Right lobe of liver (tissue), 6 donors: ENCODE results near the gene MEF2C. TPM values are rescaled to one million over a fixed set of nuclear protein-coding genes. Genes with fewer than 3 reads are reported as not detected.

ENCODE experiments used
- ATAC-seq, 4 donors: fragments of 200-7000 bp; cut with Tn5 transposase; one replicate each; pipeline ENCODE4 v1.9.1; 2020; ENCODE audit warnings: mild to moderate bottlenecking in 4 of 4, moderate library complexity in 4 of 4
- DNase-seq, 3 donors: peaks; one replicate each; pipeline ENCODE4 v3.0.0-alpha.2; 2020
- H3K27ac ChIP-seq, 3 donors: fragments of 200-600 bp; one replicate each; pipeline ENCODE4 v1.8.0; 2022
- H3K27me3 ChIP-seq, 2 donors: fragments of 200-600 bp; one replicate each; pipeline ENCODE4 v1.8.0; 2022
- H3K36me3 ChIP-seq, 4 donors: fragments of 200-600 bp; sonication (generic) in 1 of 4; one replicate each; pipeline versions ENCODE4 v1.5.1 to v1.8.0; 2017 to 2022; ENCODE audit warnings: control low read depth in 1 of 4
- H3K4me1 ChIP-seq, 4 donors: fragments of 200-600 bp; sonication (generic) in 1 of 4; one replicate each; pipeline versions ENCODE4 v1.5.1 to v1.8.0; 2017 to 2022; ENCODE audit warnings: control low read depth in 1 of 4
- H3K4me3 ChIP-seq, 3 donors: fragments of 200-600 bp; one replicate each; pipeline ENCODE4 v1.8.0; 2022
- H3K9me3 ChIP-seq, 4 donors: fragments of 200-600 bp; sonication (generic) in 1 of 4; one replicate each; pipeline versions ENCODE4 v1.5.1 to v1.8.0; 2017 to 2022; ENCODE audit warnings: control low read depth in 1 of 4
- POLR2A ChIP-seq: fragments of 450-650 bp; IDR thresholded peaks from one replicate; pipeline ENCODE4 v1.6.1; 2017; ENCODE audit warnings: antibody characterized with exemption, mild to moderate bottlenecking
- WGBS: methylation state at CpG from one replicate; pipeline ENCODE4 v1.1.6; 2018; ENCODE audit warnings: low coverage, low lambda C conversion rate; ENCODE audit not compliant: insufficient coverage; ENCODE audit errors: missing lambda C conversion rate; 5-methylcytosine and 5-hydroxymethylcytosine counted together
- intact Hi-C, 2 donors: fragments of 100-400 bp; cut with DNase I; formaldehyde crosslinking; loops; one replicate each; pipeline versions ENCODE4 v1.11.2 to v1.14.1; 2022
- small RNA-seq, 2 experiments: library from RNA; depleted of rRNA; stranded (forward); fragments of <200 nt; gene quantifications; one replicate each; pipeline ENCODE3, GENCODE V24; 2016
- total RNA-seq, 6 experiments: library from RNA; depleted of rRNA in 2 of 6; stranded (reverse); fragments of >200 nt in 2 of 6; fragmentation: NEBNext Ultra II Directional in 3 of 6; extraction: Animal tissue kit (Norgen Biotek cat#: 25700) in 3 of 6; gene quantifications; one replicate each; pipeline versions ENCODE4 v1.1.0 to v1.2.4, GENCODE V29; 2016 to 2023
- TF ChIP-seq, protein P1 (sequence below), 4 donors: fragments of 200-600 bp in 3 of 4; fragments of 450-650 bp in 1 of 4; IDR thresholded peaks; one replicate each; pipeline versions ENCODE4 v1.5.1 to v1.8.0; 2016 to 2022; ENCODE audit warnings: antibody characterized with exemption in 4 of 4, mild to moderate bottlenecking in 2 of 4
- donor health status: DM: no; HTN: yes; CAD: no.
- donor health status: DM: no; HTN: no; CAD: no.
- donor health status: DM: no; HTN: no; CAD: no.
- donor health status: DM: no; HTN: yes; CAD: no.
- donor health status: DM: no; HTN: yes; CAD: no.

Gene MEF2C
- total RNA-seq, 6 experiments from 2014 or later = 4.4 to 19.4 (median 6.4) TPM

DNA sequence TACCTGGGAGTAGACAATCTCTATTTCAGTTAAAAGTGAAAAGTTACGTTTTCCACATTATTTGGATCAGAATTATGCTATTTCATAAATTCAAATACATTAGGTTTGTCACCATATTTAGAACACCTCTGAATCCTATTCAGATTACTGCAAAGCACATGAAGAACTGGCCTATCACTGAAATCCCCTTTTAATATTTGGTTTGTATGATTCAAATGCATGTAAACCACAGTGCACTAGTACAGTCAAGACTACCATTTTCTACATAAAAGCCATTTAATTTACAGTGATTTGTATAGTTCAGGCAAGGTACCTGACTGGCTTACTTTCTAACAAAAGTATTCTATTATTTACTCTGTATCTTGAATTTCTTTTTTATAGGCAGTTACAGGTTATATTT is 212.5 kb downstream of the MEF2C start:
- H3K36me3 ChIP-seq = no peaks in the 10 kb centered on the region
- H3K27ac ChIP-seq = no peak overlapping the region
- WGBS = 47% methylated on average over 1 of the region's 1 CpG
- DNase-seq = no peak
- H3K27me3 ChIP-seq = peaks cover 0 to 68% of the 10 kb centered on the region in 2 donors
- peaks cover 0 to 21% (median 6%) of the 10 kb centered on the region in 4 donors for H3K4me1 ChIP-seq
- ATAC-seq = no peak
- intact Hi-C loops = loop anchor here in 1 of 2 donors (10.0 kb wide), 1 partner anchor 526 kb away; no protein-coding TSS in a partner anchor
- TF ChIP-seq, protein P1, sequence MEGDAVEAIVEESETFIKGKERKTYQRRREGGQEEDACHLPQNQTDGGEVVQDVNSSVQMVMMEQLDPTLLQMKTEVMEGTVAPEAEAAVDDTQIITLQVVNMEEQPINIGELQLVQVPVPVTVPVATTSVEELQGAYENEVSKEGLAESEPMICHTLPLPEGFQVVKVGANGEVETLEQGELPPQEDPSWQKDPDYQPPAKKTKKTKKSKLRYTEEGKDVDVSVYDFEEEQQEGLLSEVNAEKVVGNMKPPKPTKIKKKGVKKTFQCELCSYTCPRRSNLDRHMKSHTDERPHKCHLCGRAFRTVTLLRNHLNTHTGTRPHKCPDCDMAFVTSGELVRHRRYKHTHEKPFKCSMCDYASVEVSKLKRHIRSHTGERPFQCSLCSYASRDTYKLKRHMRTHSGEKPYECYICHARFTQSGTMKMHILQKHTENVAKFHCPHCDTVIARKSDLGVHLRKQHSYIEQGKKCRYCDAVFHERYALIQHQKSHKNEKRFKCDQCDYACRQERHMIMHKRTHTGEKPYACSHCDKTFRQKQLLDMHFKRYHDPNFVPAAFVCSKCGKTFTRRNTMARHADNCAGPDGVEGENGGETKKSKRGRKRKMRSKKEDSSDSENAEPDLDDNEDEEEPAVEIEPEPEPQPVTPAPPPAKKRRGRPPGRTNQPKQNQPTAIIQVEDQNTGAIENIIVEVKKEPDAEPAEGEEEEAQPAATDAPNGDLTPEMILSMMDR (IDR thresholded peaks at IDR 0.05) = no peak
- TF ChIP-seq POLR2A = no peak
- H3K4me3 ChIP-seq = no peak overlapping the region
- H3K9me3 ChIP-seq = no peaks in the 10 kb centered on the region

DNA sequence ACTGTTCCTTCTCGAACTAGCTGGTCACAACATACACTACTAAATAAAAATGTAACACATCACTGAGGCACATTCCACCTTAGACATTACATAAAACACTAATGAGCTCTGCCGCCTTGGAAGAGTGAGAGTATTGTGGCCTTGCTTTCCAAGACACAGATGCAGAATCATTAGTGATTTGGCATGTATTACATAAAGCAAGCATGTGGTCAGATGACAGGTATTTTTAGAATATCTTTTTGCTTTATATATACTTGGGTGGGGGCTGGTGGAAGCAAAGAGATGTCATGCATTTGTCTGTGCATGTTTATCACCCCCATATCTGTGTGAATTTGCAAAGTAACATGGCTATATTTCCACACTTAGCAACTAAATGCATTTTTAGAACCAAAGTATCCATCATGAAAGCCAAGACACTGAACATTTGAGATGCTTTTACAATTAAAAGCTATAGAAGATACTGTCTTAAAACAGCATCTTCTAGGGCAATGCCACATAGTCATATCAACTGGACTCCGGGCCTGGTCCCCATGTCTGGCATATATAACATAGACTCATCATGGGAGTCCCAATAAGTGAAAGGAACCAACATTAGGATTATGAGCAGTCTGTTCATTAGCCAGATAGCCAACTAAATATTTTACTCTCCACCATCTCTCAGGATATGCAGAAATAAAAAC is 213.5 kb downstream of the MEF2C start:
- peaks cover 0 to 66% of the 10 kb centered on the region in 2 donors for H3K27me3 ChIP-seq
- intact Hi-C loops = loop anchor here in 1 of 2 donors (10.0 kb wide), 1 partner anchor 525 kb away; no protein-coding TSS in a partner anchor
- H3K36me3 ChIP-seq = no peaks in the 10 kb centered on the region
- ATAC-seq = no peak
- DNase-seq = no peak
- H3K4me3 ChIP-seq = no peak overlapping the region
- TF ChIP-seq, protein P1 (IDR thresholded peaks at IDR 0.05) = no peak
- no peak for TF ChIP-seq POLR2A
- no peaks in the 10 kb centered on the region for H3K9me3 ChIP-seq
- no peak overlapping the region for H3K27ac ChIP-seq
- 56% methylated on average over 3 of the region's 3 CpGs for WGBS
- peaks cover 0 to 11% (median 2%) of the 10 kb centered on the region in 4 donors for H3K4me1 ChIP-seq

DNA sequence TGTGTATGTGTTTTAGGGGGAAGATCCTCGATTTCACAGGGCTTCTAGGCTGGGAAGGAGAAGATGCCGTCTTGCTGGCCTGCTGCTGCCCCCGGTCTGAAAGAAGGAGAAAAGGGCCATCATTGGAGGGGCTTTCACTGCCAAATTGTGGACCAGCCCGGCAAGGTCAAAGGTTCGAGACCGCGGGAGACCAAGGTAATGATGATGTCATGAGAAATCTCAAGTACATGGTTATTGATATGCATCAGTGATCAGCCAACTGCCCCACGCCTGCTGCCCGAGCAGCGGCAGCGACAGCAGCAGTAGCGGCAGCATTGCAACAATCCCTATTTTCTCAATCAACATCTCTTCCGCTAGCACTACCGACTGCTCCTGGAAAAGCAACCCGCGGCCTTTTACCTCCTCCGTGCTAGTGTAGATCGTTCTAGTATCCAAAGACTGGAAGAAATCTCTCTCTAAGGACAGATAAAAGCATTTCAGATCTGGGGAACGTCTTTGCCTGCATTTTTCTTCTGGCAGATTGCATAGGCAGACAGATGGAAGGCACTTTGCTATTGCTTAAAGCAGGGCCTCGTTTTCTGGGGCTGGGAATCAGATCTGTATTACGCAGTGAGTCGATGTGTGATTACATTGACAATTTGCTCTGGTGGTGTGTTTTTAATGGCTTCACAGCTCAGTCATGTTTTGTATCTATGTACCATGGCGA is 215.3 kb downstream of the MEF2C start:
- peaks cover 0 to 64% of the 10 kb centered on the region in 2 donors for H3K27me3 ChIP-seq
- intact Hi-C loops = no loop called here
- no peaks in the 10 kb centered on the region for H3K9me3 ChIP-seq
- DNase-seq (no peak), ATAC-seq (no peak)
- H3K36me3 ChIP-seq = no peaks in the 10 kb centered on the region
- WGBS = 7% methylated on average over 19 of the region's 23 CpGs
- H3K4me1 ChIP-seq = peaks cover 0 to 6% (median 0%) of the 10 kb centered on the region in 4 donors
- no peak for TF ChIP-seq POLR2A
- TF ChIP-seq, protein P1 (IDR thresholded peaks at IDR 0.05) = no peak
- no peak overlapping the region for H3K4me3 ChIP-seq
- H3K27ac ChIP-seq = no peak overlapping the region

Small RNA genes lying within 50 kb of the gene (small RNA-seq; reads per million reads assigned to genes)
- gene AC008525.2 = 0 reads per million in 2 experiments
